Uterus (tissue), 4 donors: ENCODE data around the gene ARL2BP. TPM values are rescaled to one million over a fixed set of nuclear protein-coding genes. Genes with fewer than 3 reads are reported as not detected.

Experiments
- DNase-seq, 2 donors: peaks; one replicate each; pipeline ENCODE4 v3.0.0-alpha.2; 2019 to 2020
- H3K27ac ChIP-seq, 2 donors: fragments of 200-600 bp; sonication (generic); 1 replicate in 1 of 2; 2 replicates in 1 of 2; pipeline ENCODE4 v1.5.1; 2016 to 2018
- H3K27me3 ChIP-seq, 2 donors: fragments of 200-600 bp; sonication (generic); one replicate each; pipeline ENCODE4 v1.5.1; 2018 to 2019; ENCODE audit warnings: control low read depth in 1 of 2
- H3K36me3 ChIP-seq, 2 donors: fragments of 200-600 bp; sonication (generic); one replicate each; pipeline ENCODE4 v1.5.1; 2019; ENCODE audit warnings: control low read depth in 1 of 2
- H3K4me1 ChIP-seq, 2 donors: fragments of 200-600 bp; sonication (generic); one replicate each; pipeline ENCODE4 v1.5.1; 2018 to 2019; ENCODE audit warnings: control low read depth in 1 of 2
- H3K4me3 ChIP-seq, 2 donors: fragments of 200-600 bp; sonication (generic); 1 replicate in 1 of 2; 2 replicates in 1 of 2; pipeline ENCODE4 v1.5.1; 2018 to 2019; ENCODE audit warnings: mild to moderate bottlenecking in 1 of 2
- H3K9me3 ChIP-seq, 2 donors: fragments of 200-600 bp; sonication (generic); one replicate each; pipeline ENCODE4 v1.5.1; 2019; ENCODE audit warnings: control low read depth in 1 of 2
- POLR2A ChIP-seq, 2 donors: fragments of 450-650 bp; IDR thresholded peaks; one replicate each; pipeline ENCODE4 v1.6.1; 2016; ENCODE audit warnings: antibody characterized with exemption in 2 of 2, mild to moderate bottlenecking in 1 of 2, moderate library complexity in 1 of 2
- intact Hi-C: fragments of 100-400 bp; cut with DNase I; formaldehyde crosslinking; loops from one replicate; pipeline ENCODE4 v1.15.1; 2023; ENCODE audit warnings: low total_unique reads
- total RNA-seq, 4 donors: library from RNA; depleted of rRNA in 3 of 4; stranded (reverse); fragments of >200 nt in 3 of 4; gene quantifications; one replicate each; pipeline versions ENCODE4 v1.1.0 to v1.2.4, GENCODE V29; 2014 to 2023
- TF ChIP-seq, protein P1 (sequence below), 4 experiments: fragments of 200-600 bp in 2 of 4; fragments of 450-650 bp in 2 of 4; sonication (generic) in 2 of 4; IDR thresholded peaks; one replicate each; pipeline ENCODE4 v1.5.1; 2016 to 2019; ENCODE audit warnings: antibody characterized with exemption in 4 of 4, mild to moderate bottlenecking in 2 of 4, moderate library complexity in 1 of 4
- donor health status: DM: yes; HTN: yes; CAD: no.

Gene ARL2BP
- total RNA-seq, 4 donors from 2014 or later = 40.9 to 110 (median 57.8) TPM

- H3K9me3 ChIP-seq = no peaks in the 10 kb centered on the region
- no peaks in the 10 kb centered on the region for H3K27me3 ChIP-seq
- DNase-seq = no peak
- no peaks in the 10 kb centered on the region for H3K36me3 ChIP-seq
- H3K4me3 ChIP-seq = no peak overlapping the region
- TF ChIP-seq, protein P1, sequence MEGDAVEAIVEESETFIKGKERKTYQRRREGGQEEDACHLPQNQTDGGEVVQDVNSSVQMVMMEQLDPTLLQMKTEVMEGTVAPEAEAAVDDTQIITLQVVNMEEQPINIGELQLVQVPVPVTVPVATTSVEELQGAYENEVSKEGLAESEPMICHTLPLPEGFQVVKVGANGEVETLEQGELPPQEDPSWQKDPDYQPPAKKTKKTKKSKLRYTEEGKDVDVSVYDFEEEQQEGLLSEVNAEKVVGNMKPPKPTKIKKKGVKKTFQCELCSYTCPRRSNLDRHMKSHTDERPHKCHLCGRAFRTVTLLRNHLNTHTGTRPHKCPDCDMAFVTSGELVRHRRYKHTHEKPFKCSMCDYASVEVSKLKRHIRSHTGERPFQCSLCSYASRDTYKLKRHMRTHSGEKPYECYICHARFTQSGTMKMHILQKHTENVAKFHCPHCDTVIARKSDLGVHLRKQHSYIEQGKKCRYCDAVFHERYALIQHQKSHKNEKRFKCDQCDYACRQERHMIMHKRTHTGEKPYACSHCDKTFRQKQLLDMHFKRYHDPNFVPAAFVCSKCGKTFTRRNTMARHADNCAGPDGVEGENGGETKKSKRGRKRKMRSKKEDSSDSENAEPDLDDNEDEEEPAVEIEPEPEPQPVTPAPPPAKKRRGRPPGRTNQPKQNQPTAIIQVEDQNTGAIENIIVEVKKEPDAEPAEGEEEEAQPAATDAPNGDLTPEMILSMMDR (IDR thresholded peaks at IDR 0.05) = no peak
- TF ChIP-seq POLR2A (IDR thresholded peaks at IDR 0.05) = no peak
- H3K4me1 ChIP-seq = no peaks in the 10 kb centered on the region
- no peak overlapping the region for H3K27ac ChIP-seq
- intact Hi-C loops = no loop called here
Measured at GRCh38 chr16:57203451-57203850, 41.6 kb upstream of the ARL2BP start.

DNA sequence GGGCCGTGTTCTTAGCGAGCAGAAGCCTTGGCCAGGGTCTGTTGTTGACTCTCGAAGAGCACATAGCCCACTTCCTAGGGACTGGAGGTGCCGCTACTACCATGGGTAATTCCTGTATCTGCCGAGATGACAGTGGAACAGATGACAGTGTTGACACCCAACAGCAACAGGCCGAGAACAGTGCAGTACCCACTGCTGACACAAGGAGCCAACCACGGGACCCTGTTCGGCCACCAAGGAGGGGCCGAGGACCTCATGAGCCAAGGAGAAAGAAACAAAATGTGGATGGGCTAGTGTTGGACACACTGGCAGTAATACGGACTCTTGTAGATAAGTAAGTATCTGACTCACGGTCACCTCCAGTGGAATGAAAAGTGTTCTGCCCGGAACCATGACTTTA is 40.4 kb upstream of the ARL2BP start:
- intact Hi-C loops = no loop called here
- no peaks in the 10 kb centered on the region for H3K4me1 ChIP-seq
- H3K27me3 ChIP-seq = no peaks in the 10 kb centered on the region
- TF ChIP-seq, protein P1 (IDR thresholded peaks at IDR 0.05) = no peak
- TF ChIP-seq POLR2A (IDR thresholded peaks at IDR 0.05) = no peak
- H3K27ac ChIP-seq = no peak overlapping the region
- DNase-seq = no peak
- H3K36me3 ChIP-seq = no peaks in the 10 kb centered on the region
- no peak overlapping the region for H3K4me3 ChIP-seq
- no peaks in the 10 kb centered on the region for H3K9me3 ChIP-seq

DNA sequence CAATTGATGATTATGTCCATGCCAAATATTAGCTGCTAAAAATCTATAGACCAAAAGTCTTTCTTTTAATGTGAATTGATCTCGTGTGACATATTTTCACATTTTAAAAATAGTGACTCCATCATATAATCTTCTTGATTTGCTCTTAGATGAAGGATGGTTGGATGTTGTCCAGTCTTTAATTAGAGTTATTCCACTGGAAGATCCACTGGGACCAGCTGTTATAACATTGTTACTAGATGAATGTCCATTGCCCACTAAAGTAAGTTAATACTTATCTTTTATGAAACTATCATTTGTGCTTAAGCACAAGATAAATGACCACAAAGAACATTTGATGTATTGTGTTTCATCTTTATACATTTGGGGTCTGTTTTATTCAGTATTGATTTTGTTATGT is 36.1 kb upstream of the ARL2BP start:
- Histone ChIP-seq H3K27me3 (no peaks in the 10 kb centered on the region), H3K4me1 (no peaks in the 10 kb centered on the region), H3K9me3 (no peaks in the 10 kb centered on the region), H3K27ac (no peak overlapping the region), H3K36me3 (no peaks in the 10 kb centered on the region), H3K4me3 (no peak overlapping the region)
- TF ChIP-seq, protein P1 (IDR thresholded peaks at IDR 0.05) = no peak
- no peak for TF ChIP-seq POLR2A (IDR thresholded peaks at IDR 0.05)
- no peak for DNase-seq
- intact Hi-C loops = no loop called here

GRCh38 chr16:57209780-57210179 is 35.3 kb upstream of the ARL2BP start:
- TF ChIP-seq, protein P1 (IDR thresholded peaks at IDR 0.05) = no peak
- TF ChIP-seq POLR2A (IDR thresholded peaks at IDR 0.05) = no peak
- intact Hi-C loops = no loop called here
- Histone ChIP-seq H3K27ac (no peak overlapping the region), H3K4me1 (no peaks in the 10 kb centered on the region), H3K9me3 (no peaks in the 10 kb centered on the region), H3K27me3 (no peaks in the 10 kb centered on the region), H3K4me3 (no peak overlapping the region), H3K36me3 (no peaks in the 10 kb centered on the region)
- DNase-seq = no peak

GRCh38 chr16:57213462-57213861 is 31.6 kb upstream of the ARL2BP start:
- H3K36me3 ChIP-seq = no peaks in the 10 kb centered on the region
- no peak overlapping the region for H3K27ac ChIP-seq
- no peaks in the 10 kb centered on the region for H3K9me3 ChIP-seq
- TF ChIP-seq, protein P1 (IDR thresholded peaks at IDR 0.05) = no peak
- no peak for TF ChIP-seq POLR2A (IDR thresholded peaks at IDR 0.05)
- intact Hi-C loops = no loop called here
- H3K27me3 ChIP-seq = no peaks in the 10 kb centered on the region
- H3K4me1 ChIP-seq = no peaks in the 10 kb centered on the region
- H3K4me3 ChIP-seq = no peak overlapping the region
- DNase-seq = no peak
